ENCODE measurements around the gene MARCHF10. TPM values are rescaled to one million over a fixed set of nuclear protein-coding genes. Genes with fewer than 3 reads are reported as not detected.

MARCHF10 gene
- total RNA-seq, 1 donor from 2014 or later: not detected

- ChIA-PET POLR2A (interaction anchor here (1.2 kb wide), 1 partner anchor 9 kb away, joined by 3 read pairs; no protein-coding TSS in a partner anchor), CTCF (interaction anchor here (1.9 kb wide), 1 partner anchor 10 kb away, joined by 4 read pairs; no protein-coding TSS in a partner anchor)
- intact Hi-C loops (cut with micrococcal nuclease): no loop called here
- Mint-ChIP-seq H3K27ac (no peak overlapping the region), H3K36me3 (ENCODE audit: low read depth) (no peaks in the 10 kb centered on the region), H3K9me3 (no peaks in the 10 kb centered on the region), H3K4me3 (no peak overlapping the region), H3K27me3 (peaks cover 3% of the 10 kb centered on the region), H3K4me1 (peaks cover 41% of the 10 kb centered on the region)
- ATAC-seq (ENCODE audit: low read depth) (no peak), DNase-seq (no peak)
- TF ChIP-seq CTCF (IDR thresholded peaks at IDR 0.05): no peak
Measured at GRCh38 chr17:62719586-62719985, 88.5 kb downstream of the MARCHF10 start.

- no peak overlapping the region for H3K27ac Mint-ChIP-seq
- peaks cover 2% of the 10 kb centered on the region for H3K27me3 Mint-ChIP-seq
- H3K36me3 Mint-ChIP-seq (ENCODE audit: low read depth): no peaks in the 10 kb centered on the region
- H3K4me3 Mint-ChIP-seq: no peak overlapping the region
- CTCF ChIA-PET: no interaction called here
- TF ChIP-seq CTCF (IDR thresholded peaks at IDR 0.05): no peak
- intact Hi-C loops (cut with micrococcal nuclease): no loop called here
- H3K9me3 Mint-ChIP-seq: no peaks in the 10 kb centered on the region
- no peak for DNase-seq
- POLR2A ChIA-PET: no interaction called here
- H3K4me1 Mint-ChIP-seq: peaks cover 30% of the 10 kb centered on the region
- no peak for ATAC-seq (ENCODE audit: low read depth)
Measured at GRCh38 chr17:62718429-62718828, 89.7 kb downstream of the MARCHF10 start.

- DNase-seq (no peak), ATAC-seq (ENCODE audit: low read depth) (no peak)
- H3K27me3 Mint-ChIP-seq: peaks cover 2% of the 10 kb centered on the region
- no peak overlapping the region for H3K4me3 Mint-ChIP-seq
- H3K27ac Mint-ChIP-seq: no peak overlapping the region
- H3K9me3 Mint-ChIP-seq: no peaks in the 10 kb centered on the region
- POLR2A ChIA-PET: no interaction called here
- H3K4me1 Mint-ChIP-seq: peaks cover 28% of the 10 kb centered on the region
- CTCF ChIA-PET: no interaction called here
- no peak for TF ChIP-seq CTCF (IDR thresholded peaks at IDR 0.05)
- no peaks in the 10 kb centered on the region for H3K36me3 Mint-ChIP-seq (ENCODE audit: low read depth)
- intact Hi-C loops (cut with micrococcal nuclease): no loop called here
Measured at GRCh38 chr17:62717889-62718288, 90.2 kb downstream of the MARCHF10 start.

GRCh38 chr17:62717589-62717855 lies 90.6 kb downstream of the MARCHF10 start:
- no peak overlapping the region for H3K27ac Mint-ChIP-seq

GRCh38 chr17:62716834-62717588 lies 91.1 kb downstream of the MARCHF10 start:
- Mint-ChIP-seq H3K4me1 (peaks cover 28% of the 10 kb centered on the region), H3K4me3 (no peak overlapping the region), H3K9me3 (no peaks in the 10 kb centered on the region), H3K27ac (no peak overlapping the region), H3K27me3 (peaks cover 2% of the 10 kb centered on the region), H3K36me3 (ENCODE audit: low read depth) (no peaks in the 10 kb centered on the region)
- TF ChIP-seq CTCF (IDR thresholded peaks at IDR 0.05): no peak
- ATAC-seq (ENCODE audit: low read depth) (no peak), DNase-seq (no peak)
- CTCF ChIA-PET: interaction anchor here (0.6 kb wide), 1 partner anchor 183 kb away, joined by 3 read pairs; no protein-coding TSS in a partner anchor
- POLR2A ChIA-PET: no interaction called here
- intact Hi-C loops (cut with micrococcal nuclease): no loop called here

More at GRCh38 chr17:62717589-62717855, 90.6 kb downstream of the MARCHF10 start:
- Mint-ChIP-seq H3K4me3 (no peak overlapping the region), H3K27me3 (peaks cover 2% of the 10 kb centered on the region), H3K4me1 (peaks cover 28% of the 10 kb centered on the region), H3K9me3 (no peaks in the 10 kb centered on the region), H3K36me3 (ENCODE audit: low read depth) (no peaks in the 10 kb centered on the region)
- TF ChIP-seq CTCF (IDR thresholded peaks at IDR 0.05): no peak
- intact Hi-C loops (cut with micrococcal nuclease): no loop called here
- DNase-seq (no peak), ATAC-seq (ENCODE audit: low read depth) (no peak)
- ChIA-PET POLR2A (no interaction called here), CTCF (no interaction called here)
